IPS-18a (cell line): ENCODE data around the gene SELENOP.
"Not testable (repeated sequence)": the region's sequence is repeated elsewhere in the genome, so short reads cannot be mapped to it uniquely, and the experiment has no call there.

Source experiments
- H3K27ac ChIP-seq: one replicate; pipeline ENCODE4 v1.5.1; 2013; ENCODE audit warnings: low read length
- H3K27me3 ChIP-seq: one replicate; pipeline ENCODE4 v1.6.1; 2013; ENCODE audit warnings: mild to moderate bottlenecking, low read length; ENCODE audit not compliant: control insufficient read depth, insufficient read depth
- H3K36me3 ChIP-seq: one replicate; pipeline ENCODE4 v1.6.1; 2013; ENCODE audit warnings: low read depth, low read length; ENCODE audit not compliant: control insufficient read depth
- H3K4me1 ChIP-seq: one replicate; pipeline ENCODE4 v1.6.1; 2013; ENCODE audit warnings: low read depth, low read length; ENCODE audit not compliant: control insufficient read depth
- H3K4me3 ChIP-seq: one replicate; pipeline ENCODE4 v1.5.1; 2013; ENCODE audit warnings: low read length
- H3K9ac ChIP-seq: one replicate; pipeline ENCODE4 v1.6.1; 2013; ENCODE audit warnings: mild to moderate bottlenecking, low read length, moderate library complexity
- H3K9me3 ChIP-seq: one replicate; pipeline ENCODE4 v1.6.1; 2013; ENCODE audit warnings: low read depth, low read length; ENCODE audit not compliant: control insufficient read depth

Gene SELENOP

DNA sequence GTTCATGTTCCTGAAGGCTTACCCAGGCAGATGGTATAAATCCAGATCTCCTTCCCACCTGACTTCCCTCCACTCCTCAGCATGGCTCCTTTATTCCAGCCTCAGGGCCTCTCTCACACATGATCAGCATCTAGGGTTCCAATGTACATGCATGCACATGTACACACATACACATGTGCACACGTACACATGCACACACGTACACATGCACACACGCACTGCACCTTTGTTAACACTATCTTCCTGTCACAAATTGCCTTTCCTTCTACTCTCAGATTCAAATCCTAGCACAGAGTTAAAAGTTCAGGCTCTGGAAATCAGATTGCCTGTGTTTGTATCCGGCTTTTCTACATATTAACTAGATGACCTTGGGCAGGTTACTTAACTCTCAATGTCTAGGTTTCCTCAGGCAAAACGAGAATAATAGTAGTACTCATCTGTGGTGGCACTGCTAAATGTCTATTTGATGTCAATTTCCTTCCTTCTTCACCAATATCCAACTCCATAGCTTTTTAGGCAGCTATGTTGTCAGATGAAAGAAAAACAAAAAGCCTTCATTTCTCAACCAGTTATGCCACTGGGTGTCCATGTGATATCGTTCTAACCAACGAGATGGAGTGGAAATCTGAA, 12.8 kb upstream of the SELENOP start:
- Histone ChIP-seq H3K4me1 (no peaks in the 10 kb centered on the region), H3K27me3 (no peaks in the 10 kb centered on the region), H3K36me3 (no peaks in the 10 kb centered on the region), H3K4me3 (no peak overlapping the region), H3K9me3 (no peaks in the 10 kb centered on the region), H3K27ac (no peak overlapping the region), H3K9ac (no peak overlapping the region)

DNA sequence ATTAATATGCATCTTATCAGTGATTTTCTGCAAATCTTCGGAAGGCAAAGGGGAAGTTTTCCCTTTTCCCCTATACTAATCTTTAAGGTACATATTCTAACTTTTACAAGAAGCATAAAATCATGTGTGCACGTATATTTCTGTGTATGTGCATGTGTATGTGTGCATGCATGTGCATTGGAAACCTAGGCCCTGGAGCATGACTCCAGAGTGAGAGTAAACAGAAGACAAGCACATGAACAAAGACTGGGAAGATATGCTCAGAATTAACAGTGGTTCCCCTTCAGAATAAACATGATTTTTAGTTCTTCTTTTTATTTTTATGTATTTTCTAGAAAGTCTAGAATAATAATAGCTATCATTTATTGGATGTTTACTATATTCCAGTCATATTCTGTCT, 10.9 kb upstream of the SELENOP start:
- Histone ChIP-seq H3K9me3 (no peaks in the 10 kb centered on the region), H3K4me1 (no peaks in the 10 kb centered on the region), H3K36me3 (no peaks in the 10 kb centered on the region), H3K9ac (no peak overlapping the region), H3K27me3 (no peaks in the 10 kb centered on the region), H3K4me3 (no peak overlapping the region), H3K27ac (no peak overlapping the region)

DNA sequence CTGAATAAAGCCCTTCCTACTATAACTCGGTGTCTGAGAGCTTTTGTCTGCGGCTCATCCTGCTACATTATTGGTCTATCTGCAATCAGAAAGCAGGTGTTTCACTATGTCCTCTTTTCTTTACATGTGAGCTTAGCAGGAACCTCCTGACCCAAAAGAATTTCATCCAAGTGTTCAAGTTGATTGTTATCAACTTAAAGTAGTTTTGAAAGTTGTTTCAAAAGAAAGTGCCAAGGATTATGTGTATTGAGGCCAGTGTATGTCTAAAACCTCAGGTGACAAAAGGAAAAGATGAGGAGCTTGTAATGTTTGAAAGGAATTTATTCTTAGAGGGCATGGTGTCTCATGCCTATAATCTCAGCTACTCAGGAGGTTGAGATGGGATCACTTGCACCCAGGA, 8.1 kb upstream of the SELENOP start:
- no peak overlapping the region for H3K27ac ChIP-seq
- no peak overlapping the region for H3K4me3 ChIP-seq
- H3K27me3 ChIP-seq: no peaks in the 10 kb centered on the region
- H3K4me1 ChIP-seq: peaks cover 3% of the 10 kb centered on the region
- H3K9ac ChIP-seq: no peak overlapping the region
- H3K9me3 ChIP-seq: no peaks in the 10 kb centered on the region
- no peaks in the 10 kb centered on the region for H3K36me3 ChIP-seq

DNA sequence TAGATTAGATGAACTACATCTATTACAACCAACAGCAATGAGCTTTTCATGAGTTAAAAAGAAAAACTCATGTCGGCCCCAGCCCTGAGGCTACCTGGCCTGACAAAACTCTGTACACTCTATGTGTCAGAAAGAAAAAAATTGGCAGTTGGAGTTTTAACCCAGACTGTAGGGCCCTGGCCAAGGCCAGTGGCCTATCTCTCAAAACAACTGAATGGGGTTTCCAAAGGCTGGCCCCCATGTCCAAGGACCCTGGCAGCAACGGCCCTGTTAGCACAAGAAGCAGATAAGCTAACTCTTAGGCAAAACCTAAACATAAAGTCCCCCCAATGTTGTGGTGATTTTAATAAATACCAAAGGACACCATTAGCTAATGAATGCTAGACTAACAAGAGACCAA, 4.9 kb upstream of the SELENOP start:
- peaks cover 24% of the 10 kb centered on the region for H3K4me1 ChIP-seq
- not testable (repeated sequence) for H3K36me3 ChIP-seq, H3K27me3 ChIP-seq, H3K9ac ChIP-seq, H3K4me3 ChIP-seq, H3K9me3 ChIP-seq, H3K27ac ChIP-seq

DNA sequence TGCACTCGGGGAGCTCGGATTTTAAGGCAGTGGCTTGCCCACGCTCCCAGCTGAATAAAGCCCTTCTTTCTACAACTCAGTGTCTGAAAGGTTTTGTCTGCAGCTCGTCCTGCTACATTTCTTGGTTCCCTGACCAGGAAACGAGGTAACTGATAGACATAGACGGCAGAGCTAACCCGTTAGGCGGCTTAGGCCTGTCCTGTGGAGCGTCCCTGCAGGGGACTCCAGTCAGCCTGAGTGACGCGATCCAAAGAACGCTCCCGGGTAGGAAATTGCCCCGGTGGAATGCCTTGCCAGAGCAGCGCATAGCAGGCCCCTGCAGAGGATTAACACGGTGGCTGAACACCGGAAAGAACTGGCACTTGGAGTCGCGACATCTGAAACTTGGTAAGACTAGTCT, 1.8 kb upstream of the SELENOP start:
- H3K4me1 ChIP-seq: peaks cover 38% of the 10 kb centered on the region
- no peak overlapping the region for H3K27ac ChIP-seq
- no peak overlapping the region for H3K9ac ChIP-seq
- no peaks in the 10 kb centered on the region for H3K36me3 ChIP-seq
- no peak overlapping the region for H3K4me3 ChIP-seq
- H3K27me3 ChIP-seq: no peaks in the 10 kb centered on the region
- no peaks in the 10 kb centered on the region for H3K9me3 ChIP-seq

DNA sequence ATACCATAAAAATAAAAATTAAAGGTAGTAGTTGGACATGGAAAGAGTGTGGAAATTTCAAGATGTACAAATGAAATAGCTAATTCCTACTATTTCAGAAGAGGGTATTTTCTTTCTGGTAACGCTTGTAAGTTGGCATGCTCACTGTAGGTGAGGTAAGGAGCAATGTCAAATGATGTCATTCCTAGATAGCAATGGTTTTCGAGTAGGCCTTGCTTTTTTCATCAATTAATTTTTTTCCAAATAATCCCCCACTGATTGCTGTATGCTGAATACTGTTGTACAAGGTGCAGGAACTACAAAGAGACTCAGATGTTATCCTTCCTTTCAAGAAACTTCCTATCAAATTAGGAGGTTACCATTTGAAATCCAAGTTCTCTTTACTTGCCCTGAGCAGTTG, 928 bp upstream of the SELENOP start:
- no peaks in the 10 kb centered on the region for H3K9me3 ChIP-seq
- peaks cover 38% of the 10 kb centered on the region for H3K4me1 ChIP-seq
- no peaks in the 10 kb centered on the region for H3K27me3 ChIP-seq
- no peak overlapping the region for H3K4me3 ChIP-seq
- H3K27ac ChIP-seq: no peak overlapping the region
- no peak overlapping the region for H3K9ac ChIP-seq
- no peaks in the 10 kb centered on the region for H3K36me3 ChIP-seq

DNA sequence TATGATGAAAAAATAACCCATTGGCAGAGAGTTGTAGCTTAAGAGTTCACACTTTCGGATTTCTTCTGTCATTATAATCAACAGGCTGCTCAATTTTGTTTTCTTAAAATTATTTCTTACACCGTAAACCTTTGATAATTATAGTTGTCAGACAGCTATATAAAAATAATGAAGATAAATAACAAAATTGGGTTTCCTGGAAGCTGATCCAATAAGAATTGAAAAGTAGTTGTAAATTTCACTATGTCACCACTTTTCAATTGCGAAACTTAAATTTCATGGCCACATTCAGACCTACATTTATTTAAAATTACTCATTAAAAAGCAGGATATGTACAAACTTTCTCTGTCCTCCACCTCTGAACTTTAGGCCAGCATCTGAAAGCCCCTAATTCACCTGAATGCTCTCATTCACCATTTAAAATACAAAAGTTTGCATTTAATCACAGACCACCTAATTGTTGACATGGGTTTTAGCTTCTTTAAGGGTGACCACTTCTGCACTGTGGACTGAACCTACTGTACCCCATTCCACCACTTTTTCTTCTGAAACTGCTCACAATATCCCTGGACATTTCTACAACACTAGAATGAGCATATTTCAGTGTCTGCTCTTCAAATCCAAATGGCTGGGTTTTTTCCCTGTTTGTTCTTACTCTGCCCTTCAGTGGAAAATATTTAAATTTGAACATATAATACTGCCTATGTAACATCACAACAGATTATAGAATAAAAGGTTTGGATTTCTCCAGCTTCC, 680 bp downstream of the SELENOP start:
- H3K27ac ChIP-seq: no peak overlapping the region
- H3K27me3 ChIP-seq: no peaks in the 10 kb centered on the region
- H3K9me3 ChIP-seq: no peaks in the 10 kb centered on the region
- H3K36me3 ChIP-seq: no peaks in the 10 kb centered on the region
- H3K9ac ChIP-seq: peak overlapping the region; percentile 17
- peaks cover 38% of the 10 kb centered on the region for H3K4me1 ChIP-seq
- peak overlapping the region; percentile 53 for H3K4me3 ChIP-seq

DNA sequence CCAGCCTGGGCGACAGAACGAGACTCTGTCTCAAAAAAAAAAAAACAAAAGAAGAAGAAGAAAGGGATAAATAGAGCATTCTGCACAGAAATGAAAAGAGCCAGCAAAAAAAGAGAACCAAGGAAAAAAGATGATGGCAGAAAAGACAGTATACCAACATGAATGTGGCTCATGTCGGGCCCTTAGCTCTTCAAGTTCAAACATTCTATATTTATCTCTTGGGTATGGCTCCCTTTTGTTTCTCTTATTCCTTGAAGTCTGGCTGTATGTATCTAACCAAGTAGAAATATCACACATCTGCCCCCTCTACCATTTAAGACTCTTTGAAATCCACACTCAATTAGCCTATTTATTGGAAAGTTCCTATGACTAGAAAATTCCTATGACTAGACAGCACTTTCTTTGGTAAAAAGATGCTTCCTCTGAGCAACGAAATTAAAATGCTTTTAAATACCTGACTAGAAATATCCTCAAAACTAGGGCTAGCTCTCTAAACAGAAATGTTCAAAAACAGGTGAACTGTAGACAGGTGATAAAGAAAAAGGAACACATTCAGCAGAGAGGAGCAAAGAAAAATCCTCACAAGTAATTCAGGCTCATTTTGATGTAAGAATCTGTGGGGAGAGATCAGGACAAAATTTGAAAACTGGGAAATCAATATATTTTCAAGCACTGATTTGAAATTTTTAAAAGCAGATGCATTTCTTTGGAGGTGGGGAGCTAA, 2.6 kb downstream of the SELENOP start:
- H3K4me1 ChIP-seq: peaks cover 32% of the 10 kb centered on the region
- H3K27me3 ChIP-seq: no peaks in the 10 kb centered on the region
- no peak overlapping the region for H3K9ac ChIP-seq
- no peaks in the 10 kb centered on the region for H3K9me3 ChIP-seq
- no peaks in the 10 kb centered on the region for H3K36me3 ChIP-seq
- no peak overlapping the region for H3K4me3 ChIP-seq
- no peak overlapping the region for H3K27ac ChIP-seq

DNA sequence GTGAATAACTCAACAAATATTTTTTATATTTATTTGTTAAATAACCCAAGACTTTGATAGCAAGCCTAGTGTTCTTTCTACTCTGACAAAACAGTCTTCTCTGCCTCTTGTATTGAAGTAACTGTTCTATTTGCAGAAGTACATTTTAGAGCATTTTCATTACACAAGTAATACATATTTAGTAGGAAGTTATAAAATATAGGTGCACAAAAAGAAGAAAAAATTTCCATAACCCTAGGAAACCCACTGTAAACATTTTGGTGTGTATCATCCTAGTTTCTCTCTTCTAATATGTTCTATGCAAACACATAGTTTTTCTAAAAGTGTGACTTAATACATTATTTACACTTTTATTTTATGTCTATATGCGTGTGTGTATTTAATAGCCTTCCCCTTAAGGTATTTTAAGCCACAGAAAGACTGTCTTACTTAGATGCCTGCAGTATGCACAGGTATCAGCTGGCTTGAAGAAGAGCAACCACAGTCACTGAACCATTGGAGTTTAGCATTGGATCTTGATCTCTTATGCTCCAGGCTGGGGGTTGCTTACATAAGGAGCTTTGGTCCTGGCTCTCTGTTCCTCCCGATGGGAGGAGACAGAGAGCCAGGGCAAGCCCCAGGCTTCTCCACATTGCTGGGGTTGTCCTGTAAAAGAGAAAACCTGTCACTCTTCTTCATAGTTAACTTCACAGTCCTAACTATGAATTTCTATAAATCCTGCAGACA, 3.8 kb downstream of the SELENOP start:
- Histone ChIP-seq H3K36me3 (no peaks in the 10 kb centered on the region), H3K4me1 (peaks cover 21% of the 10 kb centered on the region), H3K27ac (no peak overlapping the region), H3K27me3 (no peaks in the 10 kb centered on the region), H3K9ac (no peak overlapping the region), H3K4me3 (no peak overlapping the region), H3K9me3 (no peaks in the 10 kb centered on the region)

DNA sequence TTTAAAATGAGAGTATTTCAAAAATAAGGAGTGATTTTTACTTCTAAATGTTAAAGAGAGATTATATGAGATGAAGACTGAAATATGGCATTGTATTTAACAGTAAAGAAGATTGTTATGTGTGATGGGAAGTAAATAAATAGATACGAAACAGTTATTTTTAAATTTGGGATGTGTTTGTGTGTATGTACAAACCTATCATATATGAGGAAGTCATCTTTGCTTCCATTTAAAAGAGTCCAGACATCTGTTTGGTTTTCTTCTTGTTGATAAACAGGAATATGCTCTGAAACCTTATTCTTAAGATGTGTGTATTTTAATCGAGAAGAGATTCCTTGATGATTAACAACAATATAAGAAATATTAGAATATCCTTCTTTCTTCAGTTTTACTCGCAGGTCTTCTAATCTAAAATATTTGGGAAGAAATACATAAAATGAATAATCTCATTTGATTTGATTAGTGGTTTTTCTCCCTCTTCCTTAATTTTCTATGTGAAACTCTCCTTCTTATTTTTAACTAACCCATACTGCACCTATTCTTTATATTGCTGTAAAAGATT, 4.9 kb downstream of the SELENOP start:
- H3K36me3 ChIP-seq: no peaks in the 10 kb centered on the region
- H3K27me3 ChIP-seq: no peaks in the 10 kb centered on the region
- H3K9ac ChIP-seq: no peak overlapping the region
- H3K4me1 ChIP-seq: peaks cover 13% of the 10 kb centered on the region
- H3K27ac ChIP-seq: no peak overlapping the region
- no peaks in the 10 kb centered on the region for H3K9me3 ChIP-seq
- H3K4me3 ChIP-seq: no peak overlapping the region

DNA sequence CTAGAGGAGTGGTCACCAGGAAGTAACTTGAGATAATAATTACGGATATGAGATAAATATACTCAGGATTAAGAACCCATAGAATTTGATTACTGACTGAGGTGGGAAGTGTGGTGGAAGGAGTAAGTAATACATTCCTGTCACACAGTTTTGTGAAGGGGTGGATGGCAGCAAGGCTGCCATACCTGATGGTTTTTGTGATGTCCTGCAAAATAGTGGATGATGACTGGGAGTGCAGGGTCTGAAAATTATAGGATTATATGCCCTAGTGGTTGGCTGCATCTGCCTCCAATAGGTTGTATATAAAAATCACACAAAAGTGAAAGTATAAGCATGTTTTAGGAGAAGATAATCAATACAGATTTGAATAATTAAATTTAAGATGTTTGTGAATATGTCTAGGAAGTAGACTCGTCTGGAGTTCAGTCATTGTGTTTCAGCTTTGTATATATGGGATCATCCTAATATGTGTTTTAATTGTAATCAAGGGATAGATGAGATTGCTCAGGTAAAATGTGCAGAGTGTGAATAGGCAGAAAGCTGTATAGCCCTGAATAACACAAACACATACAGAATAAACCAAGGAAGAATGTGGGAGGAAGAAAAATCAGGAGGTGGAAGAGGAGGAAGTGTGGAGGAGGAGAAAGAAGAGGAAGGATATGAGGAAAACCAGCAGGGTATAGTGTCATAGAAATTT, 5.5 kb downstream of the SELENOP start:
- no peak overlapping the region for H3K9ac ChIP-seq
- no peaks in the 10 kb centered on the region for H3K27me3 ChIP-seq
- H3K36me3 ChIP-seq: no peaks in the 10 kb centered on the region
- H3K27ac ChIP-seq: no peak overlapping the region
- no peak overlapping the region for H3K4me3 ChIP-seq
- peaks cover 12% of the 10 kb centered on the region for H3K4me1 ChIP-seq
- no peaks in the 10 kb centered on the region for H3K9me3 ChIP-seq
